ENCODE measurements around the gene ACP2.

ACP2 gene

DNA sequence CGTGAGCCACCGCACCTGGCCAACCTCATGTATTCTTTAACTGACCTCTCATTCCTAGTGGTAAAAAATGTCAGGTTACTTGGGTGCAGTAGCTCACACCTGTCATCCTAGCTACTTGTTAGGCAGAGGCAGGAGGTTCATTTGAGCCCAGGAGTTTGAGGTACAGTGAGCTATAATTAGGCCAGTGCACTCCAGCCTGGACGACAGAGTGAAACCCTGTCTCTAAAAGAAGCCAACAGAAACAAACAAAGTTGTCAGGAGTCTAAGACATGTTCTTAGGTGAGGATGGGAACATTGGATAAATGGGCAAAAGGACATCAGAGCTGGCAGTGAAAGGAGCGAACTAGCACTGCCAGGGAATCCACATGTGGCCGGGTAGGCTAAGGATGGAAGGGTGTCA, 39.5 kb upstream of the ACP2 start:
- H3K9me3 ChIP-seq (ENCODE audit: control insufficient read depth, low read length) = no peaks in the 10 kb centered on the region
- H3K4me1 ChIP-seq (ENCODE audit: control insufficient read depth, insufficient read depth, low read depth, low read length) = no peaks in the 10 kb centered on the region
- H3K4ac ChIP-seq (ENCODE audit: low read depth in 1 of 2, low read length in 2 of 2) = no peak overlapping the region
- no peak overlapping the region for H3K4me3 ChIP-seq (ENCODE audit: insufficient read depth in 1 of 2, low read depth in 1 of 2, low read length in 2 of 2)
- H4K8ac ChIP-seq (ENCODE audit: low read length) = no peak overlapping the region
- H3K23ac ChIP-seq (ENCODE audit: low read length in 2 of 2) = no peak overlapping the region
- 100% methylated on average over 3 of the region's 5 CpGs for WGBS
- H2BK5ac ChIP-seq (ENCODE audit: low read depth, low read length, poor library complexity, severe bottlenecking) = no peak overlapping the region
- no peak overlapping the region for H3K18ac ChIP-seq (ENCODE audit: low read depth in 1 of 2, low read length in 2 of 2)
- no peak overlapping the region for H3K27ac ChIP-seq (ENCODE audit: low read length, poor library complexity, severe bottlenecking)
- no peak overlapping the region for H2BK120ac ChIP-seq (ENCODE audit: low read depth, low read length)
- H4K91ac ChIP-seq (ENCODE audit: low read length) = no peak overlapping the region
- H2BK12ac ChIP-seq (ENCODE audit: low read length in 2 of 2) = no peak overlapping the region
- peaks cover 11% of the 10 kb centered on the region for H3K79me1 ChIP-seq (replicated peaks; ENCODE audit: low read length, poor library complexity, severe bottlenecking)
- peaks cover 74 to 92% of the 10 kb centered on the region in 2 experiments for H3K36me3 ChIP-seq (ENCODE audit: control insufficient read depth in 1 of 2, insufficient read depth in 2 of 2, low read depth in 1 of 2, low read length in 2 of 2)
- no peak overlapping the region for H2AFZ ChIP-seq (ENCODE audit: low read depth, low read length)
- H2BK15ac ChIP-seq (ENCODE audit: low read depth, poor library complexity, severe bottlenecking) = no peak overlapping the region
- no peak overlapping the region for H2AK5ac ChIP-seq (ENCODE audit: low read length, severe bottlenecking)
- no peak overlapping the region for H3K9ac ChIP-seq (ENCODE audit: low read length)
- H3K14ac ChIP-seq (ENCODE audit: low read length in 2 of 2) = no peak overlapping the region
- no peaks in the 10 kb centered on the region for H3K27me3 ChIP-seq (ENCODE audit: control insufficient read depth in 1 of 2, insufficient read depth in 1 of 2, low read length in 2 of 2)
- DNase-seq = no peak
- H3K4me2 ChIP-seq (ENCODE audit: low read length, poor library complexity, severe bottlenecking) = no peak overlapping the region

GRCh38 chr11:47285969-47286770, 37.6 kb upstream of the ACP2 start:
- WGBS = 97% methylated on average over 13 of the region's 13 CpGs
- Histone ChIP-seq H3K79me1 (replicated peaks; ENCODE audit: low read length, poor library complexity, severe bottlenecking) (peaks cover 15% of the 10 kb centered on the region), H4K91ac (ENCODE audit: low read length) (no peak overlapping the region), H3K4me3 (ENCODE audit: insufficient read depth in 1 of 2, low read depth in 1 of 2, low read length in 2 of 2) (no peak overlapping the region), H2BK5ac (ENCODE audit: low read depth, low read length, poor library complexity, severe bottlenecking) (no peak overlapping the region), H2BK15ac (ENCODE audit: low read depth, poor library complexity, severe bottlenecking) (no peak overlapping the region), H3K36me3 (ENCODE audit: control insufficient read depth in 1 of 2, insufficient read depth in 2 of 2, low read depth in 1 of 2, low read length in 2 of 2) (peaks cover 77 to 89% of the 10 kb centered on the region in 2 experiments), H3K4ac (ENCODE audit: low read depth in 1 of 2, low read length in 2 of 2) (no peak overlapping the region), H3K23ac (ENCODE audit: low read length in 2 of 2) (no peak overlapping the region), H3K27me3 (ENCODE audit: control insufficient read depth in 1 of 2, insufficient read depth in 1 of 2, low read length in 2 of 2) (no peaks in the 10 kb centered on the region), H2BK12ac (ENCODE audit: low read length in 2 of 2) (no peak overlapping the region), H2AK5ac (ENCODE audit: low read length, severe bottlenecking) (no peak overlapping the region), H3K9me3 (ENCODE audit: control insufficient read depth, low read length) (no peaks in the 10 kb centered on the region), H2BK120ac (ENCODE audit: low read depth, low read length) (no peak overlapping the region), H3K27ac (ENCODE audit: low read length, poor library complexity, severe bottlenecking) (no peak overlapping the region), H3K4me1 (ENCODE audit: control insufficient read depth, insufficient read depth, low read depth, low read length) (no peaks in the 10 kb centered on the region), H3K9ac (ENCODE audit: low read length) (no peak overlapping the region), H3K14ac (ENCODE audit: low read length in 2 of 2) (no peak overlapping the region), H2AFZ (ENCODE audit: low read depth, low read length) (no peak overlapping the region), H3K4me2 (ENCODE audit: low read length, poor library complexity, severe bottlenecking) (no peak overlapping the region), H3K18ac (ENCODE audit: low read depth in 1 of 2, low read length in 2 of 2) (no peak overlapping the region), H4K8ac (ENCODE audit: low read length) (no peak overlapping the region)
- no peak for DNase-seq

DNA sequence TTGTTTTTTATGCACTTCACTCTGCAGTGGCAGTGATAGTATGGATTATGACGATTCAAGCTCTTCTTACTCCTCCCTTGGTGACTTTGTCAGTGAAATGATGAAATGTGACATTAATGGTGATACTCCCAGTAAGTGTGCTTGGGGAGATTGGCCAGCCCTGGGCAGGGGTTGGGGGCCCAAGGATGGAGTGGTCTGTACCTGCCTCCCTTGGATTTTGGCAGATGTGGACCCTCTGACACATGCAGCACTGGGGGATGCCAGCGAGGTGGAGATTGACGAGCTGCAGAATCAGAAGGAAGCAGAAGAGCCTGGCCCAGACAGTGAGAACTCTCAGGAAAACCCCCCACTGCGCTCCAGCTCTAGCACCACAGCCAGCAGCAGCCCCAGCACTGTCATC, 35.5 kb upstream of the ACP2 start:
- Histone ChIP-seq H3K14ac (ENCODE audit: low read length in 2 of 2) (no peak overlapping the region), H3K79me1 (replicated peaks; ENCODE audit: low read length, poor library complexity, severe bottlenecking) (peaks cover 13% of the 10 kb centered on the region), H4K91ac (ENCODE audit: low read length) (no peak overlapping the region), H2BK5ac (ENCODE audit: low read depth, low read length, poor library complexity, severe bottlenecking) (no peak overlapping the region), H2AK5ac (ENCODE audit: low read length, severe bottlenecking) (no peak overlapping the region), H3K27ac (ENCODE audit: low read length, poor library complexity, severe bottlenecking) (no peak overlapping the region), H2BK120ac (ENCODE audit: low read depth, low read length) (no peak overlapping the region), H3K27me3 (ENCODE audit: control insufficient read depth in 1 of 2, insufficient read depth in 1 of 2, low read length in 2 of 2) (no peaks in the 10 kb centered on the region), H3K36me3 (ENCODE audit: control insufficient read depth in 1 of 2, insufficient read depth in 2 of 2, low read depth in 1 of 2, low read length in 2 of 2) (peaks cover 71 to 88% of the 10 kb centered on the region in 2 experiments), H3K9me3 (ENCODE audit: control insufficient read depth, low read length) (no peaks in the 10 kb centered on the region), H2AFZ (ENCODE audit: low read depth, low read length) (no peak overlapping the region), H3K9ac (ENCODE audit: low read length) (no peak overlapping the region), H2BK15ac (ENCODE audit: low read depth, poor library complexity, severe bottlenecking) (no peak overlapping the region), H3K4me3 (ENCODE audit: insufficient read depth in 1 of 2, low read depth in 1 of 2, low read length in 2 of 2) (no peak overlapping the region), H2BK12ac (ENCODE audit: low read length in 2 of 2) (no peak overlapping the region), H3K18ac (ENCODE audit: low read depth in 1 of 2, low read length in 2 of 2) (no peak overlapping the region), H3K4ac (ENCODE audit: low read depth in 1 of 2, low read length in 2 of 2) (no peak overlapping the region), H3K4me2 (ENCODE audit: low read length, poor library complexity, severe bottlenecking) (no peak overlapping the region), H3K23ac (ENCODE audit: low read length in 2 of 2) (no peak overlapping the region), H4K8ac (ENCODE audit: low read length) (no peak overlapping the region), H3K4me1 (ENCODE audit: control insufficient read depth, insufficient read depth, low read depth, low read length) (no peaks in the 10 kb centered on the region)
- 96% methylated on average over 3 of the region's 4 CpGs for whole genome bisulfite sequencing
- no peak for DNase-seq

DNA sequence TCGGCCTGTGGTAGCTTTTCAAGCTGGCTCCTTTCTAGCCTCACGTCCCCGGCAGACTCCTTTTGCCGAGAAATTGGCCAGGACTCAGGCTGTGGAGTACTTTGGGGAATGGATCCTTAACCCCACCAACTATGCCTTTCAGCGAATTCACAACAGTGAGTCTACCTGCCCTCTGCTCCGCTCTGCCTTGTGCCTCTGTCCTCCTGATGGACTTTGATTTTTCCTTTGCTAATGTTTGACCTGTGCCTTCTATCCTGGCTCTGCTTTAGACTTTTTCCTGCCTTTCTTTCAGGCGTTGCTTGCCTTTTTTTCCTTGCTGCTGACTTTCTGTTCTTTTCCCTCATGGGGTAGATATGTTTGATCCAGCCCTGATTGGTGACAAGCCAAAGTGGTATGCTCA, 33.8 kb upstream of the ACP2 start:
- H3K14ac ChIP-seq (ENCODE audit: low read length in 2 of 2) = no peak overlapping the region
- DNase-seq = no peak
- peaks cover 17% of the 10 kb centered on the region for H3K79me1 ChIP-seq (replicated peaks; ENCODE audit: low read length, poor library complexity, severe bottlenecking)
- H4K8ac ChIP-seq (ENCODE audit: low read length) = no peak overlapping the region
- no peak overlapping the region for H2AK5ac ChIP-seq (ENCODE audit: low read length, severe bottlenecking)
- no peak overlapping the region for H2BK120ac ChIP-seq (ENCODE audit: low read depth, low read length)
- no peak overlapping the region for H4K91ac ChIP-seq (ENCODE audit: low read length)
- H3K27me3 ChIP-seq (ENCODE audit: control insufficient read depth in 1 of 2, insufficient read depth in 1 of 2, low read length in 2 of 2) = no peaks in the 10 kb centered on the region
- no peaks in the 10 kb centered on the region for H3K4me1 ChIP-seq (ENCODE audit: control insufficient read depth, insufficient read depth, low read depth, low read length)
- H3K4me3 ChIP-seq (ENCODE audit: insufficient read depth in 1 of 2, low read depth in 1 of 2, low read length in 2 of 2) = no peak overlapping the region
- H3K23ac ChIP-seq (ENCODE audit: low read length in 2 of 2) = no peak overlapping the region
- no peak overlapping the region for H2BK5ac ChIP-seq (ENCODE audit: low read depth, low read length, poor library complexity, severe bottlenecking)
- H2BK12ac ChIP-seq (ENCODE audit: low read length in 2 of 2) = no peak overlapping the region
- H3K18ac ChIP-seq (ENCODE audit: low read depth in 1 of 2, low read length in 2 of 2) = no peak overlapping the region
- no peak overlapping the region for H2BK15ac ChIP-seq (ENCODE audit: low read depth, poor library complexity, severe bottlenecking)
- H2AFZ ChIP-seq (ENCODE audit: low read depth, low read length) = no peak overlapping the region
- no peak overlapping the region for H3K9ac ChIP-seq (ENCODE audit: low read length)
- H3K27ac ChIP-seq (ENCODE audit: low read length, poor library complexity, severe bottlenecking) = no peak overlapping the region
- peaks cover 65 to 91% of the 10 kb centered on the region in 2 experiments for H3K36me3 ChIP-seq (ENCODE audit: control insufficient read depth in 1 of 2, insufficient read depth in 2 of 2, low read depth in 1 of 2, low read length in 2 of 2)
- H3K4ac ChIP-seq (ENCODE audit: low read depth in 1 of 2, low read length in 2 of 2) = no peak overlapping the region
- H3K4me2 ChIP-seq (ENCODE audit: low read length, poor library complexity, severe bottlenecking) = no peak overlapping the region
- WGBS = 96% methylated on average over 7 of the region's 7 CpGs
- H3K9me3 ChIP-seq (ENCODE audit: control insufficient read depth, low read length) = no peaks in the 10 kb centered on the region
